ENCODE results near the gene WNK2.

The WNK2 gene

DNA sequence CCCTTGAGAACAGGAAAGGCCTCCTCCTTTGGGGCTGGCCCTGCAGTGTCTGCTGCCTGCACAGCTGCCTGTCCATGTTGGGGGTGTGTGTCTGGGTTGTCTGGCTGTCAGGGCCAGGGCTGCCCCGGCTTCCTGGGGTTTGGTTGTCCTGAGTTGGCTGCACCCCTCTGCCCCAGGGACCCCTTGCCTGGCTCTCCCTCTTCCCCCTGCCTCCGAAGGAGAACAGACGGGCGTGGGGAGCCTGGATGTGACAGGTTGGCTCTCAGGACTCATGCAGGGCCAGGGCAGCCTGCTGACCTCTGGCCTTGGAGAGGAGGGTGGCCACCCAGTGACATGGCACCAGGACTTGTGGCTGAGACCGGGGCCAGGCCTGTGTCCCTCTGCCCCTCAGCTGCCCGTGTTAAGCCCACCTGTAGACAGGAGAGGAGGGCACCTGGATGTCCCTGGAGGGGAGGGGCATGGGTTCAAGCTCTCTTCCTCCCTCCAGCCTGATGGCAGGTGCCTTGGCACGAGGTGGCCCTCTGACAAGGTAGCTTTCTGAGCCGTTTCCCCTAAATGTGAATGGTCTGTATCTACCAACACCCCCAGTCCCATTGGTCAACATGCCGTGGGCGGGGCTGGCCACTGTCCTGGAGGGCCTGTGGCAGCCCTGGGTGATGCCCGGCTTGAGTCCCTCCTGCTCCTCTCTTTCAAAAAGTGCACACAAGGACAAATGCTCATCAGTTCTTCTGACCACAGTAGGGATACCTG is 34.9 kb downstream of the WNK2 start:
- DNase-seq (ENCODE audit: low read depth), result no peak

DNA sequence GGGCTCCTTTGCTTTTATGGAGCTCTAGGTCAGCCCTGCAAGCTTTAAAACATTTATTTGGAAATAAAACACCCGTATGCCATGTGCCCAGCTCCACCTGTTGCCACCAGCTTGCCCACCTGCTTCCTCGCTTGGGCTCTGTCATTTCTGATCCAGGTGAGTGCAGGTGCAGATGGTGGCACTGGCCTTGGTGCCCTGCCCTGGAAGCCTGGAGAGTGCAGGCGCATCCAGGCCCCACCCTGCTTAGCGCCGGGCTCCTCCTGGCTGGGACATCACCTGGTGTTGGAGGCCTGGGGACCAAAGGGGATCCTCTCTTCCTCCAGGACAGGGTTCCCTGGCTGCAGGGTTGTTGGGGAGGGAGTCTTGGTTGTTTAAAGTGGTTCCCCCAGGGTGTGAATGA is 35.8 kb downstream of the WNK2 start:
- no peak for DNase-seq (ENCODE audit: low read depth)

- no peak for DNase-seq (ENCODE audit: low read depth)
These were observed 36.7 kb downstream of the WNK2 start for GRCh38 chr9:93220627-93221026.

DNA sequence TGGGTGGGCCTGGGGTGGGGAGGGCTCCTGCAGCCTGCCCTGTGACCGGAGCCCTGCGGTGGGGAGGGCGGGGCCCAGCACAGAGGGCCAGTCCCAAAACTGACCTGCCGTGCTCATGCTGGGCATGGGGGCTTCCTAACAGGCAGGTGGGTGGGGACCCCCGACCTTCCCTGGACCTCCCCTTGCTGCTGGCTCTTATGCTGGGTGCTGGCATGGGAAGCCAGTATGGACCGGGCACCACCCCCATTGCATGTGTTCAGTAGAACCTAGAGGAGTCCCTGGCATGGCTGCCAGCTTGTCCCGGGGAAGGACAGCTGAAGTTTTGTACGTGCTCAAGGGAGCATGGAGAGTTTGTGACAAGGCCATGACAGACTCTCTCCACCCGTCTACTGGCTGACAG is 37.1 kb downstream of the WNK2 start:
- no peak for DNase-seq (ENCODE audit: low read depth)

- no peak for DNase-seq (ENCODE audit: low read depth)
These were observed 38.9 kb downstream of the WNK2 start for GRCh38 chr9:93222890-93223259.

DNA sequence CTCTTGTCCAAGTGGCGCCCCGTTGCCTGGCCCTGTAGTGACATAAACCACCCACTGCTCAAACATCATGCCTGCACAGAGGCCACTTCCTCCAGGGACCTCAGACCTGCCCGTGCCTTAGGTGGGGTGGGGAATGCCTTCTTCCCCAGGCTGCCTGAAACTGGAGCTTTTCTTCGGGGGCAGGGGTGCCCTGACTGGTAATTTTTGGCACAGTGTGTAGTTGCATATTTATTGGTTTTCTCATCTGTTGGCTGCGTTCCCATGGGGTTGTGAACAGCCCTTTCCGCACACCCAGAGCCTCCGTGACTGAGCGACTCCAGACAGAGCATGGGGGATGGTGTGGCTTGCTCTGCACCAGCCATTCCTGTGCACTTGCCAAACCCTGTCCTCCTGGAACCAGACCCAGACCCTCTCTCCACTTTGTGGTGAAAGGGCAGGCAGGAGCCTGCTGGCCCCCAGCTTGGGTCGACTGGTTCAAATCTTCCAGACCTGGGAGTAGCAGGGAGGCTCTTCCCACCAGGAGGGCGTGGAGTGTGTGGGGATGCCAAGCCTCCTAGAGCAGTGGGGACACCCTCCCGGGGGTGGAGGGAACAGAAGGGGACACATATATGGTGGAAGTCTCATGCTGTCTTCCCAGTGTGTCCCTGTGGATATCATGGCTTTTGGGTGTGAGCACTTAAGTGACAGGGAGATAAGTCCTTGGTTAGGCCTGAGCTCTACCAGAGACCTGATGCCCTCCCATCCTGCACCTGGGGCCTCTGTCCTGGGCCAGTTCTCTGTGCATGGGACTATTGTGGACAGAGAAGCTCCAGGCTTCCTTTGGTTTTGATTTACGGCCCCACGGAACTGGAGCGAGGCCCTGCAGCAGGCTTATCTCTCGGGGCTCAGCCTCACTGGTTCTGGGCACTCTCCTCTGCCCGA is 39.6 kb downstream of the WNK2 start:
- DNase-seq (ENCODE audit: low read depth), result no peak

DNA sequence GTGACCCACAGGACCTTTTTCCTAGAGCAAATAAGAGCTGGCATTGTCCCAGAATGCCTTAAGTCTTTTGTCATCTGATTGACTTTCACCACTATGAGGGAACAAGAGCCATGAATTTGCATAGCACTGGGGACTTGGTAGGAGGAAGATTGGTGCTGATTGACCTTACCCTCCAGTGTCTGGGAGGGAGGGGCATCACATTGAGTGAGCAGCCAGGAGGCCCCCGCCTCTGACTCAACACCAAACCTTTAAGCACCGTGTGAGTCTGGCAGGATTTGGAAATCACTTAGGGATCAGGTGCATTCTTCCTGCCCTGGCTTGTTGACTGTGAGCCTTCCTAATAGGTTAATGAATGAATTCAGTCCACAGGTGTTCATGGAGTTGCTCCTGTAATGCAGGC is 40.7 kb downstream of the WNK2 start:
- no peak for DNase-seq (ENCODE audit: low read depth)

GRCh38 chr9:93225417-93225816 is 41.5 kb downstream of the WNK2 start:
- DNase-seq (ENCODE audit: low read depth), result no peak

DNA sequence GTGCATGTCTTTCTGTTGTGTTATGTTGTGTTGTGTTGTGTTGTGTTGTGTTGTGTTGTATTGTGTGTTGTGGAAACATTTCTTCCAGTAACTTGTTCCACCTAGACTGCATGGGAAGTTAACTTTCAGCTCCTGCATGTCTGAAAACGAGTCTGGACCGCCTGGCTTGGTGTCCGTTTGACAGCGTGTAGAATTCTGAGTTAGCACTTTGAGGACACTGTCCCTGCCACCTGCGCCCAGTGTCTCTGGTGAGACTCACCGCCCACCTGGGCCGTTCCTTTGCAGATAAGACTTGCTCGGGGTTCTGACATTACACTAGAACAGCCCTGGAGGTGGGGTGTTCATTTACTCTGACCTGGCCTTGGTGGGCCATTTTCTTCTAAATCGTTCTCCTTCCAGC is 42.0 kb downstream of the WNK2 start:
- DNase-seq (ENCODE audit: low read depth), result no peak

DNA sequence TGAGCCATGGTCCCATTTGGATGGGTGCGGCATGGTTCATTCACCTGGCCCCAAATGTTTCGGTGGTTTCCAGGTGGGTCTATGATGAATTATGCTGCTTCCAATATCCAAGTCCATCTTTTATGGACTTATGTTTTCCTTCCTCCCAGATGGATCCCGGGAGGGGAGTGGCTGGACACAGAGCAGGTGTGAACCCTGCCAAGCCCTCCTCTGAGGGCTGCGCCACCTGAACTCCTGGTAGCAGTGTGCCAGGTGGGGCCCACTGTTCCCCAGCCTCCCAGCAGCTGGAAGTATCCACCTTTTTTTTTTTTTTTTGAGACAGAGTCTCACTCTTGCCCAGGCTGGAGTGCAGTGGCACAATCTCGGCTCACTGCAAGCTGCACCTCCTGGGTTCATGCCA is 42.9 kb downstream of the WNK2 start:
- no peak for DNase-seq (ENCODE audit: low read depth)

- DNase-seq (ENCODE audit: low read depth), result no peak
These were observed 44.1 kb downstream of the WNK2 start for GRCh38 chr9:93228030-93228429.

DNA sequence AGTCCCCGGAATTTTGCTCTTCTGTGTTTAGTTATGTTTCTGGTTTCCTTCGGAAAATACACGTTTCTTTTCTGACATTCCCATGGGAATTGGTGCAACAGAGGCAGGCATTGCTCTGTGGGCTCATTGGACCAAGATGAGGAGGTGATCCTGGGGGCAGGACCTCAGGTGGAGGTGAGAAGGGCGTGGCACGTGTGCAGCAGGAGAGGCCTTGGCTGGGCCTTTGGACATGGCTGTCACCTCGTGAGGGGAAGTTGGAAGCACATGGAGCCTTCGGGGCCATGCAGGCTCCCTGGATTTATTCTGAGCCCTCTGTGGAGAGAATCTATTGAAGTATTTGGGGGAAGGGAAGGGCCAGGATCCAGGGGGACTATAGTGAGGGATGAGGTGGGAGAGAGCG is 44.5 kb downstream of the WNK2 start:
- DNase-seq (ENCODE audit: low read depth), result no peak

GRCh38 chr9:93229636-93230035 is 45.7 kb downstream of the WNK2 start:
- no peak for DNase-seq (ENCODE audit: low read depth)

- DNase-seq (ENCODE audit: low read depth), result no peak
These were observed 46.2 kb downstream of the WNK2 start for GRCh38 chr9:93230185-93230584.

GRCh38 chr9:93230601-93231000 is 46.7 kb downstream of the WNK2 start:
- no peak for DNase-seq (ENCODE audit: low read depth)

- no peak for DNase-seq (ENCODE audit: low read depth)
These were observed 47.3 kb downstream of the WNK2 start for GRCh38 chr9:93231121-93231694.

GRCh38 chr9:93231716-93232115 is 47.8 kb downstream of the WNK2 start:
- DNase-seq (ENCODE audit: low read depth), result no peak

- DNase-seq (ENCODE audit: low read depth), result no peak
These were observed 48.5 kb downstream of the WNK2 start for GRCh38 chr9:93232388-93232960.

- DNase-seq (ENCODE audit: low read depth), result no peak
These were observed 49.1 kb downstream of the WNK2 start for GRCh38 chr9:93233033-93233432.

GRCh38 chr9:93234600-93234999 is 50.7 kb downstream of the WNK2 start:
- no peak for DNase-seq (ENCODE audit: low read depth)

GRCh38 chr9:93235300-93235960 is 51.5 kb downstream of the WNK2 start:
- no peak for DNase-seq (ENCODE audit: low read depth)

DNA sequence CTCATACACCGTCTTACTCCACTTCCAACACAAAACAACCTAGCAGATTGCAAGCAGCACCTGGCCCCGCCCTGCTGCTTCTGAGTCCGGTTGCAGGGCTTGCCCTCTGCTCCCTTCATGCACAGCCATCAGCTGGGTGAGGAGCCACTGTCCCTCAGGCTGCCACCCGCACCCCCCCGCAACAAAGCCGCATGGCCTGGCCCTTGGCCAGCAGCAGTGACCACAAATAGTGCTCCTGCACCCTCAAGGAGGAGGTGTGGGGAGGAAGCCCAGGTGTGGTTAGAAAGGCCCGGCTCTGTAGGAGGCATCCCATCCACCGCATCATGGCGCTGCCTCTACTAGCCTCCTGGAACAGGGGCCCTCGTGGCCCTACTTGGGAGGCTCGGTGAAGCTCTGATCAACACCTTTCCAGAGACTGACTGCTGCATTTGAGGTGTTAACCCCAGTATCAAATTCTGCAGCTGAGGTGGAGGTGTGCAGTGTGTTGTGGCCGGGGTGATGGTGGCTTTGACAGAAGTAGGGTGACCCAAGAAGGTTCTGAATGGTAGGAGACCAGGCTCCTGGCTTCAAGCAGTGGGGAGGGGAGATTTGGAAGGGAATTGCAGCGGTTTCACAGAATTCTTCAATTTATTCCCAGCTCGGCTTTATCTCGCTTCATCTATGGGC is 52.7 kb downstream of the WNK2 start:
- DNase-seq (ENCODE audit: low read depth), result peak; percentile 17

Measured in activated gamma-delta T cell treated with anti-CD3 and anti-CD28 coated beads, Interleukin-2, amount 50 U/mL, for 16 hours (primary cell).